ENCODE data around the gene LINC01488. TPM values are rescaled to one million over a fixed set of nuclear protein-coding genes. Genes with fewer than 3 reads are reported as not detected.

The LINC01488 gene
- polyA plus RNA-seq, 1 of the 3 experiments (the other 2 are of a cell fraction): not detected

GRCh38 chr11:69479591-69480271 lies 1.7 kb upstream of the LINC01488 start:
- Histone ChIP-seq H3K27me3 (ENCODE audit: insufficient read depth) (no peaks in the 10 kb centered on the region), H3F3A (replicated peaks; ENCODE audit: insufficient read depth) (no peaks in the 10 kb centered on the region), H3K9ac (no peak overlapping the region), H3K79me2 (ENCODE audit: insufficient read depth) (no peaks in the 10 kb centered on the region), H3K4me3 (ENCODE audit: low read depth in 2 of 2, low read length in 1 of 2) (no peak overlapping the region), H4K20me1 (ENCODE audit: insufficient read depth) (no peaks in the 10 kb centered on the region), H2AFZ (ENCODE audit: low read depth) (no peak overlapping the region), H3K27ac (ENCODE audit: low read depth in 2 of 2, low read length in 1 of 2) (no peak overlapping the region), H3K4me1 (ENCODE audit: control insufficient read depth in 1 of 2, insufficient read depth in 2 of 2, low read depth in 1 of 2, low read length in 1 of 2) (peaks cover 0 to 2% of the 10 kb centered on the region in 2 experiments; a peak in 1 of 4 replicates), H3K9me3 (no peaks in the 10 kb centered on the region), H3K4me2 (no peak overlapping the region), H3K9me2 (no peaks in the 10 kb centered on the region), H3K36me3 (replicated peaks in 1 of 2; ENCODE audit: control insufficient read depth in 1 of 2, insufficient read depth in 2 of 2, low read length in 1 of 2) (no peaks in the 10 kb centered on the region)
- ChIA-PET POLR2A (no interaction called here), CTCF (no interaction called here)
- DNase-seq: no peak
- WGBS (ENCODE audit: low lambda C conversion rate): 80% methylated on average over 5 of the region's 19 CpGs
- TF ChIP-seq, protein P1, sequence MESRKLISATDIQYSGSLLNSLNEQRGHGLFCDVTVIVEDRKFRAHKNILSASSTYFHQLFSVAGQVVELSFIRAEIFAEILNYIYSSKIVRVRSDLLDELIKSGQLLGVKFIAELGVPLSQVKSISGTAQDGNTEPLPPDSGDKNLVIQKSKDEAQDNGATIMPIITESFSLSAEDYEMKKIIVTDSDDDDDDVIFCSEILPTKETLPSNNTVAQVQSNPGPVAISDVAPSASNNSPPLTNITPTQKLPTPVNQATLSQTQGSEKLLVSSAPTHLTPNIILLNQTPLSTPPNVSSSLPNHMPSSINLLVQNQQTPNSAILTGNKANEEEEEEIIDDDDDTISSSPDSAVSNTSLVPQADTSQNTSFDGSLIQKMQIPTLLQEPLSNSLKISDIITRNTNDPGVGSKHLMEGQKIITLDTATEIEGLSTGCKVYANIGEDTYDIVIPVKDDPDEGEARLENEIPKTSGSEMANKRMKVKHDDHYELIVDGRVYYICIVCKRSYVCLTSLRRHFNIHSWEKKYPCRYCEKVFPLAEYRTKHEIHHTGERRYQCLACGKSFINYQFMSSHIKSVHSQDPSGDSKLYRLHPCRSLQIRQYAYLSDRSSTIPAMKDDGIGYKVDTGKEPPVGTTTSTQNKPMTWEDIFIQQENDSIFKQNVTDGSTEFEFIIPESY (IDR thresholded peaks at IDR 0.05; ENCODE audit: borderline replicate concordance, low read depth): no peak
- no peak for TF ChIP-seq EP300 (IDR thresholded peaks at IDR 0.05; ENCODE audit: borderline replicate concordance in 1 of 2, low read depth in 1 of 2, low read length in 1 of 2)
- TF ChIP-seq, protein P2, sequence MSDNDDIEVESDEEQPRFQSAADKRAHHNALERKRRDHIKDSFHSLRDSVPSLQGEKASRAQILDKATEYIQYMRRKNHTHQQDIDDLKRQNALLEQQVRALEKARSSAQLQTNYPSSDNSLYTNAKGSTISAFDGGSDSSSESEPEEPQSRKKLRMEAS (IDR thresholded peaks at IDR 0.05; ENCODE audit: low read depth): no peak
- no peak for TF ChIP-seq RXRA (IDR thresholded peaks at IDR 0.05; ENCODE audit: borderline replicate concordance, low read depth)
- TF ChIP-seq MEF2A (IDR thresholded peaks at IDR 0.05; ENCODE audit: borderline replicate concordance, low read depth): no peak
- TF ChIP-seq TAF1 (IDR thresholded peaks at IDR 0.05; ENCODE audit: borderline replicate concordance, low read depth, low read length): no peak
- TF ChIP-seq, protein P3, sequence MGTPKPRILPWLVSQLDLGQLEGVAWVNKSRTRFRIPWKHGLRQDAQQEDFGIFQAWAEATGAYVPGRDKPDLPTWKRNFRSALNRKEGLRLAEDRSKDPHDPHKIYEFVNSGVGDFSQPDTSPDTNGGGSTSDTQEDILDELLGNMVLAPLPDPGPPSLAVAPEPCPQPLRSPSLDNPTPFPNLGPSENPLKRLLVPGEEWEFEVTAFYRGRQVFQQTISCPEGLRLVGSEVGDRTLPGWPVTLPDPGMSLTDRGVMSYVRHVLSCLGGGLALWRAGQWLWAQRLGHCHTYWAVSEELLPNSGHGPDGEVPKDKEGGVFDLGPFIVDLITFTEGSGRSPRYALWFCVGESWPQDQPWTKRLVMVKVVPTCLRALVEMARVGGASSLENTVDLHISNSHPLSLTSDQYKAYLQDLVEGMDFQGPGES (IDR thresholded peaks at IDR 0.05; ENCODE audit: low read depth, low read length): no peak
- no peak for TF ChIP-seq ELF1 (IDR thresholded peaks at IDR 0.05)
- TF ChIP-seq GABPA (IDR thresholded peaks at IDR 0.05; ENCODE audit: low read depth): no peak
- TF ChIP-seq NFIC (IDR thresholded peaks at IDR 0.05; ENCODE audit: borderline replicate concordance): no peak
- TF ChIP-seq, protein P4, sequence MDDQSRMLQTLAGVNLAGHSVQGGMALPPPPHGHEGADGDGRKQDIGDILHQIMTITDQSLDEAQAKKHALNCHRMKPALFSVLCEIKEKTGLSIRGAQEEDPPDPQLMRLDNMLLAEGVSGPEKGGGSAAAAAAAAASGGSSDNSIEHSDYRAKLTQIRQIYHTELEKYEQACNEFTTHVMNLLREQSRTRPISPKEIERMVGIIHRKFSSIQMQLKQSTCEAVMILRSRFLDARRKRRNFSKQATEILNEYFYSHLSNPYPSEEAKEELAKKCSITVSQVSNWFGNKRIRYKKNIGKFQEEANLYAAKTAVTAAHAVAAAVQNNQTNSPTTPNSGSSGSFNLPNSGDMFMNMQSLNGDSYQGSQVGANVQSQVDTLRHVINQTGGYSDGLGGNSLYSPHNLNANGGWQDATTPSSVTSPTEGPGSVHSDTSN (IDR thresholded peaks at IDR 0.05): no peak
- TF ChIP-seq, protein P5, sequence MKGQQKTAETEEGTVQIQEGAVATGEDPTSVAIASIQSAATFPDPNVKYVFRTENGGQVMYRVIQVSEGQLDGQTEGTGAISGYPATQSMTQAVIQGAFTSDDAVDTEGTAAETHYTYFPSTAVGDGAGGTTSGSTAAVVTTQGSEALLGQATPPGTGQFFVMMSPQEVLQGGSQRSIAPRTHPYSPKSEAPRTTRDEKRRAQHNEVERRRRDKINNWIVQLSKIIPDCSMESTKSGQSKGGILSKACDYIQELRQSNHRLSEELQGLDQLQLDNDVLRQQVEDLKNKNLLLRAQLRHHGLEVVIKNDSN (IDR thresholded peaks at IDR 0.05; ENCODE audit: borderline replicate concordance, low read depth): no peak
- no peak for TF ChIP-seq GATA2 (CRISPR knock-in tag; IDR thresholded peaks at IDR 0.05)
